Transverse colon (tissue), 4 donors: ENCODE data around the gene AGTRAP.

Experiments used
- POLR2AphosphoS5 ChIP-seq, 3 donors: sonication (generic); formaldehyde crosslinking; IDR thresholded peaks; one replicate each; pipeline ENCODE4 v1.6.1; 2016; ENCODE audit warnings: antibody characterized with exemption in 3 of 3
- TF ChIP-seq, protein P1 (sequence below), 5 experiments: fragments of 200-600 bp in 3 of 5; fragments of 450-650 bp in 2 of 5; sonication (generic) in 3 of 5; IDR thresholded peaks; 1 replicate in 2 of 5; 2 replicates in 3 of 5; pipeline ENCODE4 v1.5.1; 2016 to 2017; ENCODE audit warnings: antibody characterized with exemption in 5 of 5, inconsistent platforms in 3 of 5, mild to moderate bottlenecking in 2 of 5, moderate library complexity in 1 of 5

DNA sequence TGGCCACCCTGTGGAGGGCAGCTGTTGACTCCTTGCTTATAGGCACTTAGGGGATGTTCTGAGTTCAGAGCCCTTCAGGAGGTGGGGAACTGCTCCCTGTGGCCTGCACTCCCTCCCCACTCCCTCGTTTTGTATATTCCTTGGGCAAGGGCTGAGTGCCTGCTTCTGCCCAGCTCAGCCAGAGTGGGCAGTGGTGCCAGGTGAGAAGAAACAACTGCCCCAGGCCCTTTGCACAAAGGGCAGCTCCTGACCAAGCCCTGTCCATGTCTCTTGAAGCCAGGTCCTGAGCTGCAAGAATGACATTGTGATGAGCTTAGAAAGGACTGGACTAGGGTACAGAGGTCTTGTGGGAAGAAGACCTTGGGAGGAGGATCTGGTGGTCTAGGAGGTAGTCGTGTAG is 2.2 kb downstream of the AGTRAP start:
- TF ChIP-seq, protein P1, sequence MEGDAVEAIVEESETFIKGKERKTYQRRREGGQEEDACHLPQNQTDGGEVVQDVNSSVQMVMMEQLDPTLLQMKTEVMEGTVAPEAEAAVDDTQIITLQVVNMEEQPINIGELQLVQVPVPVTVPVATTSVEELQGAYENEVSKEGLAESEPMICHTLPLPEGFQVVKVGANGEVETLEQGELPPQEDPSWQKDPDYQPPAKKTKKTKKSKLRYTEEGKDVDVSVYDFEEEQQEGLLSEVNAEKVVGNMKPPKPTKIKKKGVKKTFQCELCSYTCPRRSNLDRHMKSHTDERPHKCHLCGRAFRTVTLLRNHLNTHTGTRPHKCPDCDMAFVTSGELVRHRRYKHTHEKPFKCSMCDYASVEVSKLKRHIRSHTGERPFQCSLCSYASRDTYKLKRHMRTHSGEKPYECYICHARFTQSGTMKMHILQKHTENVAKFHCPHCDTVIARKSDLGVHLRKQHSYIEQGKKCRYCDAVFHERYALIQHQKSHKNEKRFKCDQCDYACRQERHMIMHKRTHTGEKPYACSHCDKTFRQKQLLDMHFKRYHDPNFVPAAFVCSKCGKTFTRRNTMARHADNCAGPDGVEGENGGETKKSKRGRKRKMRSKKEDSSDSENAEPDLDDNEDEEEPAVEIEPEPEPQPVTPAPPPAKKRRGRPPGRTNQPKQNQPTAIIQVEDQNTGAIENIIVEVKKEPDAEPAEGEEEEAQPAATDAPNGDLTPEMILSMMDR (IDR thresholded peaks at IDR 0.05): no peak
- no peak for TF ChIP-seq POLR2AphosphoS5 (IDR thresholded peaks at IDR 0.05)
